Smooth muscle cell (in vitro differentiated cells): Measurements from ENCODE around the gene KDELR1. TPM values are rescaled to one million over a fixed set of nuclear protein-coding genes. Genes with fewer than 3 reads are reported as not detected.
"Not testable (repeated sequence)": the region's sequence is repeated elsewhere in the genome, so short reads cannot be mapped to it uniquely, and the experiment has no call there.

Source experiments
- DNase-seq: peaks from one replicate; lab custom pipeline; 2025; ENCODE audit not compliant: unreplicated experiment; lab: John Stamatoyannopoulos, UW
- H2AFZ ChIP-seq: fragments of 200-600 bp; sonication (generic); 2 replicates; pipeline ENCODE4 v1.6.0; 2016; ENCODE audit warnings: antibody characterized with exemption, low read depth, mild to moderate bottlenecking
- H3F3A ChIP-seq: fragments of 200-600 bp; sonication (generic); 2 replicates; pipeline ENCODE4 v1.6.0; 2017; ENCODE audit warnings: antibody characterized with exemption, low read depth
- H3K27ac ChIP-seq: fragments of 200-600 bp; sonication (generic); 2 replicates; pipeline ENCODE4 v1.5.1; 2016; ENCODE audit warnings: low read depth, mild to moderate bottlenecking
- H3K27me3 ChIP-seq: fragments of 200-600 bp; sonication (generic); 2 replicates; pipeline ENCODE4 v1.6.1; 2016; ENCODE audit warnings: low read depth, mild to moderate bottlenecking
- H3K36me3 ChIP-seq: fragments of 200-600 bp; sonication (generic); 2 replicates; pipeline ENCODE4 v1.5.1; 2016; ENCODE audit warnings: low read depth
- H3K4me1 ChIP-seq: fragments of 200-600 bp; sonication (generic); 2 replicates; pipeline ENCODE4 v1.5.1; 2016; ENCODE audit warnings: low read depth
- H3K4me2 ChIP-seq: fragments of 200-600 bp; sonication (generic); 2 replicates; pipeline ENCODE4 v1.6.0; 2016; ENCODE audit warnings: mild to moderate bottlenecking
- H3K4me3 ChIP-seq: fragments of 200-600 bp; sonication (generic); 2 replicates; pipeline ENCODE4 v1.5.1; 2016; ENCODE audit warnings: mild to moderate bottlenecking
- H3K79me2 ChIP-seq: fragments of 200-600 bp; sonication (generic); 2 replicates; pipeline ENCODE4 v1.6.0; 2016; ENCODE audit warnings: low read depth, mild to moderate bottlenecking
- H3K9ac ChIP-seq: fragments of 200-600 bp; sonication (generic); 2 replicates; pipeline ENCODE4 v1.6.0; 2016; ENCODE audit warnings: low read depth
- H3K9me3 ChIP-seq: fragments of 200-600 bp; sonication (generic); replicated peaks from 2 replicates; pipeline ENCODE4 v1.5.1; 2016; ENCODE audit warnings: low read depth
- H4K20me1 ChIP-seq: fragments of 200-600 bp; sonication (generic); 2 replicates; pipeline ENCODE4 v1.6.0; 2016; ENCODE audit warnings: low read depth
- CTCF ChIP-seq: fragments of 200-600 bp; sonication (generic); IDR thresholded peaks from 2 replicates; pipeline ENCODE4 v1.5.1; 2017; ENCODE audit warnings: borderline replicate concordance, mild to moderate bottlenecking, antibody characterized with exemption; ENCODE audit not compliant: insufficient read depth, poor library complexity, severe bottlenecking
- WGBS: methylation state at CpG from one replicate; pipeline ENCODE4 v1.1.7; 2016; ENCODE audit warnings: low lambda C conversion rate; 5-methylcytosine and 5-hydroxymethylcytosine counted together
- polyA plus RNA-seq: library from polyadenylated mRNA; unstranded; fragments of >200 nt; fragmentation: Nextera tagmentation; extraction: Ambion mirVana; gene quantifications from 2 replicates; pipeline ENCODE4 v1.2.1, GENCODE V29; 2016
- total RNA-seq: library from RNA; depleted of rRNA; stranded (reverse); fragments of >200 nt; gene quantifications from 2 replicates; pipeline ENCODE4 v1.2.3, GENCODE V29; 2014

KDELR1 gene
- total and polyA plus RNA-seq, 2 experiments from 2014 or later = 239 to 315 TPM

DNA sequence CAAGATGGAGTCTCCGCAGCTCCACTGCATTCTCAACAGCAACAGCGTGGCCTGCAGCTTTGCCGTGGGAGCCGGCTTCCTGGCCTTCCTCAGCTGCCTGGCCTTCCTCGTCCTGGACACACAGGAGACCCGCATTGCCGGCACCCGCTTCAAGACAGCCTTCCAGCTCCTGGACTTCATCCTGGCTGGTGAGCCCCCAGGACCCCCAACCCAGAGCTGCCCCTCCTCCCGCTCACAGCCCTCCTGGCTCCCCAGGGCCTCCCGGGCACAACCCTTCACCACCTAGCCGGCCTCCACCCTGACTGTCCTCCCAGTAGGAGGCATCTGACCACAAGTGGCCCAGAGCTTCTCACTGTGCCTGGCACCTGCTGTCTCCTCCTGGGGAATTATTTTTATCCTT, 17.8 kb downstream of the KDELR1 start:
- 95% methylated on average over 10 of the region's 11 CpGs for WGBS
- no peak for TF ChIP-seq CTCF
- no peaks in the 10 kb centered on the region for H3K27me3 ChIP-seq

DNA sequence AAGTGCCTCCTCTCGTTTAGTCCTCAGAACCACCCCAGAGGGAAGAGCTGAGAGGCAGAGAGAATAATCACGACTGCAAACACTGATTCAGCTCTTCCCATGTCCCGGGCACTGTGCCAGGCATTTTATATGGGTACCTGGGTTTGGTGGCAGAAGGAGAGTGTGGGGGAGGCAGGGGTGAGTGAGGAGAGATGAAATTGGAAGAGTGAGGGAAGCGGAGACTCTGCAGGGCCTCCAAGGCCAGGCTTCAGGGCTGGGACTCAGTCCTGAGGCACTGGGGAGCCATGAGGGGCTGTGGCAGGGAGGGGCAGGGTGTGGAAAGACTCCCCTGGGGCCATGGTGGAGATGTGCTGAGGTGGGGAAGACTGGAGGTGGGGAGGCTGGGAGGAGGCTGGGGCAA, 18.4 kb downstream of the KDELR1 start:
- Histone ChIP-seq H3K4me3 (no peak overlapping the region), H3K4me1 (no peaks in the 10 kb centered on the region), H3K36me3 (no peaks in the 10 kb centered on the region), H2AFZ (no peak overlapping the region), H3K9ac (no peak overlapping the region), H3K79me2 (no peaks in the 10 kb centered on the region), H3K27ac (no peak overlapping the region), H4K20me1 (no peaks in the 10 kb centered on the region), H3K27me3 (no peaks in the 10 kb centered on the region), H3K9me3 (no peaks in the 10 kb centered on the region), H3F3A (no peaks in the 10 kb centered on the region), H3K4me2 (no peak overlapping the region)
- 56% methylated on average over 4 of the region's 4 CpGs for WGBS
- no peak for DNase-seq
- no peak for TF ChIP-seq CTCF

More for the DNA sequence above, 17.8 kb downstream of the KDELR1 start:
- DNase-seq = no peak
- Histone ChIP-seq H3F3A (no peaks in the 10 kb centered on the region), H2AFZ (no peak overlapping the region), H3K36me3 (no peaks in the 10 kb centered on the region), H3K27ac (no peak overlapping the region), H3K4me3 (no peak overlapping the region), H3K4me2 (no peak overlapping the region), H3K9me3 (no peaks in the 10 kb centered on the region), H3K79me2 (no peaks in the 10 kb centered on the region), H4K20me1 (no peaks in the 10 kb centered on the region), H3K9ac (no peak overlapping the region), H3K4me1 (no peaks in the 10 kb centered on the region)

DNA sequence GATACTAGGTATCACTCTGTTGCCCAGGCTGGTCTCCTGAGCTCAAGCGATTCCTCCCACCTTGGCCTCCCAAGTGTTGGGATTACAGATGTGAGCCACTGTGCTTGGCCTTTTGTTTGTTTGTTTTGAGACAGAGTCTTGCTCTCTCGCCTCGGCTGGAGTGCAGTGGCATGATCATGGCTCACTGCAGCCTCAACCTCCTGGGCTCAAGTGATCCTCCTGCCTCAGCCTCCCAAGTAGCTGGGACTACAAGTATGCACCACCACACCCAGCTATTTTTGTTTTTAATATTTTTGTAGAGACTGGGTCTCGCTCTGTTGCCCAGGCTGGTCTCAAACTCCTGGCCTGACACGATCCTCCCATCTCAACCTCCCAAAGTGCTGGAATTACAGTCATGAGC, 19.6 kb downstream of the KDELR1 start:
- not testable (repeated sequence) for H4K20me1 ChIP-seq, H3K36me3 ChIP-seq, H3K79me2 ChIP-seq, H3K4me3 ChIP-seq, H3K4me1 ChIP-seq, H3F3A ChIP-seq, DNase-seq, H2AFZ ChIP-seq, H3K27me3 ChIP-seq, H3K9me3 ChIP-seq, H3K27ac ChIP-seq, H3K4me2 ChIP-seq, H3K9ac ChIP-seq
- WGBS = 85% methylated on average over 5 of the region's 5 CpGs

- Histone ChIP-seq H2AFZ (no peak overlapping the region), H3K4me3 (no peak overlapping the region), H3K4me2 (no peak overlapping the region), H3K79me2 (no peaks in the 10 kb centered on the region), H3K9ac (no peak overlapping the region), H3K27me3 (no peaks in the 10 kb centered on the region), H3K4me1 (no peaks in the 10 kb centered on the region), H3F3A (no peaks in the 10 kb centered on the region), H3K9me3 (no peaks in the 10 kb centered on the region), H3K36me3 (no peaks in the 10 kb centered on the region), H3K27ac (no peak overlapping the region), H4K20me1 (no peaks in the 10 kb centered on the region)
- 65% methylated on average over 7 of the region's 7 CpGs for WGBS
- DNase-seq = no peak
- no peak for TF ChIP-seq CTCF
Measured at GRCh38 chr19:48371367-48371766, 20.0 kb downstream of the KDELR1 start.
